ENCODE measurements around the gene LCORL.

DNA sequence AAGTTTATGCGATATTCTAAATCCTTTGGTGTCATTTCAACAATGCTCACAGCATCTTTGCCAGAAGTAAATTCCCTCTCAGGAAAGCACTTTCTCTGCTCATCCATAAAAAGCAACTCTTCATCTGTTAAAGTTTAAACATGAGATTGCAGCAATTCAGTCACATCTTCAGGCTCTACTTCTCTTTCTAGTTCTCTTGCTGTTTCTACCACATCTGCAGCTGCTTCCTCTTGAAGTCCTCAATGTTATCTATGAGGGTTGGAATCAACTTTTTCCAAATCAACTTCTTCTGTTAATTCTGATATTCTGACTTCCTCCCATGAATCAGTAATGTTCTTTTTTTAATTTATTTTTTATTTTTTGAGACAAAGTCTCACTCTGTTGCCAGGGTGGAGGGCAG lies 100.9 kb downstream of the LCORL start:
- TF ChIP-seq TAF1 (IDR thresholded peaks at IDR 0.05; ENCODE audit: borderline replicate concordance, low read depth, low read length) = no peak
- TF ChIP-seq POLR2A (IDR thresholded peaks at IDR 0.05; ENCODE audit: low read depth, low read length) = no peak
